Subcutaneous abdominal adipose tissue (tissue), 5 donors: ENCODE data around the gene EPN2.

Source experiments
- H3K27ac ChIP-seq: one replicate; pipeline ENCODE4 v1.7.0; 2013; ENCODE audit warnings: low read depth, mild to moderate bottlenecking, inconsistent platforms, low read length, moderate library complexity
- H3K27me3 ChIP-seq, 5 donors: one replicate each; pipeline ENCODE4 v1.7.0; 2013; ENCODE audit warnings: low read length in 5 of 5, inconsistent platforms in 1 of 5; ENCODE audit not compliant: control insufficient read depth in 5 of 5, insufficient read depth in 4 of 5
- H3K36me3 ChIP-seq, 5 donors: one replicate each; pipeline ENCODE4 v1.7.0; 2013; ENCODE audit warnings: low read length in 5 of 5; ENCODE audit not compliant: control insufficient read depth in 5 of 5, insufficient read depth in 5 of 5
- H3K4me1 ChIP-seq, 5 donors: one replicate each; pipeline ENCODE4 v1.7.0; 2013; ENCODE audit warnings: low read length in 5 of 5, mild to moderate bottlenecking in 3 of 5, moderate library complexity in 1 of 5; ENCODE audit not compliant: control insufficient read depth in 5 of 5, insufficient read depth in 5 of 5
- H3K4me3 ChIP-seq, 5 donors: one replicate each; pipeline ENCODE4 v1.7.0; 2013; ENCODE audit warnings: low read length in 5 of 5, low read depth in 1 of 5
- H3K9ac ChIP-seq, 5 donors: one replicate each; pipeline ENCODE4 v1.7.0; 2013; ENCODE audit warnings: low read length in 5 of 5, mild to moderate bottlenecking in 4 of 5, moderate library complexity in 3 of 5
- H3K9me3 ChIP-seq, 5 donors: one replicate each; pipeline ENCODE4 v1.7.0; 2013; ENCODE audit warnings: low read length in 5 of 5; ENCODE audit not compliant: control insufficient read depth in 5 of 5
- donor health status: healthy.
- donor health status: healthy.
- donor health status: healthy.
- donor health status: healthy.
- donor health status: healthy.

The EPN2 gene

GRCh38 chr17:19375732-19376131 is 138.6 kb downstream of the EPN2 start:
- Histone ChIP-seq H3K27ac (no peak overlapping the region), H3K4me3 (no peak overlapping the region), H3K4me1 (peaks cover 9 to 31% (median 28%) of the 10 kb centered on the region in 5 donors), H3K36me3 (peaks cover 0 to 17% (median 12%) of the 10 kb centered on the region in 5 donors), H3K27me3 (no peaks in the 10 kb centered on the region), H3K9me3 (no peaks in the 10 kb centered on the region), H3K9ac (no peak overlapping the region)

- H3K4me1 ChIP-seq = peaks cover 5 to 25% (median 24%) of the 10 kb centered on the region in 5 donors
- H3K27ac ChIP-seq = peak overlapping the region; percentile 94
- peak overlapping the region in 4 of 5 donors; percentile 87 to 92 (median 88) for H3K4me3 ChIP-seq
- no peaks in the 10 kb centered on the region for H3K27me3 ChIP-seq
- H3K9ac ChIP-seq = peak overlapping the region in 2 of 5 donors; percentile 76 to 89
- no peaks in the 10 kb centered on the region for H3K9me3 ChIP-seq
- peaks cover 0 to 27% (median 23%) of the 10 kb centered on the region in 5 donors for H3K36me3 ChIP-seq
These were observed 139.6 kb downstream of the EPN2 start for GRCh38 chr17:19376811-19377210.

- Histone ChIP-seq H3K4me3 (peak overlapping the region; percentile 76 to 92 (median 88)), H3K9me3 (no peaks in the 10 kb centered on the region), H3K4me1 (peaks cover 5 to 27% (median 21%) of the 10 kb centered on the region in 5 donors), H3K36me3 (peaks cover 0 to 37% (median 32%) of the 10 kb centered on the region in 5 donors), H3K9ac (peak overlapping the region; percentile 74 to 92 (median 85)), H3K27ac (peak overlapping the region; percentile 94), H3K27me3 (no peaks in the 10 kb centered on the region)
These were observed 140.6 kb downstream of the EPN2 start for GRCh38 chr17:19377602-19378415.

GRCh38 chr17:19378416-19379360 is 141.5 kb downstream of the EPN2 start, which contains the start of gene MAPK7:
MAPK7 (plus strand) TSS chr17:19378498; CDS start chr17:19378901, 403 bp downstream.
- Histone ChIP-seq H3K9ac (peak within 1 kb of the TSS; percentile 82 to 94 (median 90)), H3K27ac (peak within 1 kb of the TSS; percentile 94), H3K36me3 (peaks cover 0 to 46% (median 41%) of the 10 kb centered on the region in 5 donors), H3K27me3 (no peaks in the 10 kb centered on the region), H3K4me3 (peak within 1 kb of the TSS; percentile 76 to 92 (median 88)), H3K4me1 (peaks cover 5 to 33% (median 21%) of the 10 kb centered on the region in 5 donors), H3K9me3 (no peaks in the 10 kb centered on the region)

GRCh38 chr17:19379361-19380065 is 142.3 kb downstream of the EPN2 start:
- H3K4me1 ChIP-seq = peaks cover 9 to 42% (median 28%) of the 10 kb centered on the region in 5 donors
- H3K27me3 ChIP-seq = no peaks in the 10 kb centered on the region
- H3K27ac ChIP-seq = peak overlapping the region; percentile 94
- peak overlapping the region in 4 of 5 donors; percentile 82 to 94 (median 88) for H3K9ac ChIP-seq
- H3K4me3 ChIP-seq = peak overlapping the region; percentile 51 to 92 (median 74)
- peaks cover 0 to 55% (median 49%) of the 10 kb centered on the region in 5 donors for H3K36me3 ChIP-seq
- no peaks in the 10 kb centered on the region for H3K9me3 ChIP-seq

GRCh38 chr17:19380481-19381301 is 143.5 kb downstream of the EPN2 start:
- no peaks in the 10 kb centered on the region for H3K9me3 ChIP-seq
- no peak overlapping the region for H3K27ac ChIP-seq
- no peak overlapping the region for H3K4me3 ChIP-seq
- peaks cover 0 to 65% (median 59%) of the 10 kb centered on the region in 5 donors for H3K36me3 ChIP-seq
- H3K9ac ChIP-seq = no peak overlapping the region
- H3K4me1 ChIP-seq = peaks cover 10 to 54% (median 39%) of the 10 kb centered on the region in 5 donors
- no peaks in the 10 kb centered on the region for H3K27me3 ChIP-seq

- no peak overlapping the region for H3K9ac ChIP-seq
- H3K4me3 ChIP-seq = no peak overlapping the region
- no peak overlapping the region for H3K27ac ChIP-seq
- H3K9me3 ChIP-seq = no peaks in the 10 kb centered on the region
- H3K4me1 ChIP-seq = peaks cover 12 to 59% (median 43%) of the 10 kb centered on the region in 5 donors
- H3K36me3 ChIP-seq = peaks cover 0 to 65% (median 59%) of the 10 kb centered on the region in 5 donors
- no peaks in the 10 kb centered on the region for H3K27me3 ChIP-seq
These were observed 144.2 kb downstream of the EPN2 start for GRCh38 chr17:19381361-19381740.

GRCh38 chr17:19381741-19382444 is 144.7 kb downstream of the EPN2 start:
- Histone ChIP-seq H3K36me3 (peaks cover 0 to 65% (median 59%) of the 10 kb centered on the region in 5 donors), H3K27ac (no peak overlapping the region), H3K27me3 (no peaks in the 10 kb centered on the region), H3K4me3 (no peak overlapping the region), H3K4me1 (peaks cover 12 to 62% (median 47%) of the 10 kb centered on the region in 5 donors), H3K9me3 (no peaks in the 10 kb centered on the region), H3K9ac (no peak overlapping the region)
